H1 (cell line): ENCODE measurements around the gene RUFY2.

Experiments
- ASH2L ChIP-seq: fragments of 200-600, 300-600 bp; sonication (generic); IDR thresholded peaks from one replicate; pipeline ENCODE4 v1.7.1; 2017; ENCODE audit warnings: low read length
- BCL11A ChIP-seq, 2 experiments: IDR thresholded peaks; one replicate each; pipeline ENCODE4 v1.6.1; 2011; ENCODE audit warnings: low read depth in 2 of 2, low read length in 2 of 2, mild to moderate bottlenecking in 2 of 2
- CREB1 ChIP-seq: IDR thresholded peaks from 2 replicates; pipeline ENCODE4 v1.6.1; 2012; ENCODE audit warnings: inconsistent platforms
- GTF2F1 ChIP-seq: IDR thresholded peaks from 2 replicates; pipeline ENCODE4 v1.6.1; 2012; ENCODE audit warnings: low read depth, low read length, improper control_type of control experiment, borderline replicate concordance
- POLR2A ChIP-seq, 2 experiments: IDR thresholded peaks; 1 replicate in 1 of 2; 2 replicates in 1 of 2; pipeline ENCODE4 v1.6.1; 2011; ENCODE audit warnings: low read depth in 2 of 2, low read length in 2 of 2, mild to moderate bottlenecking in 2 of 2; ENCODE audit errors: control extremely low read depth in 1 of 2
- RFX5 ChIP-seq: IDR thresholded peaks from 2 replicates; pipeline ENCODE4 v1.6.1; 2011; ENCODE audit warnings: low read depth, low read length, improper control_type of control experiment, borderline replicate concordance
- RNF2 ChIP-seq: fragments of 200-900, 300-1000 bp; sonication (generic); IDR thresholded peaks from 2 replicates; pipeline ENCODE4 v1.7.1; 2016; ENCODE audit warnings: borderline replicate concordance, low read depth, mild to moderate bottlenecking, antibody characterized with exemption, low read length; ENCODE audit not compliant: poor library complexity, severe bottlenecking; ENCODE audit errors: missing control alignments
- SP2 ChIP-seq: IDR thresholded peaks from 2 replicates; pipeline ENCODE4 v1.6.1; 2012; ENCODE audit warnings: mild to moderate bottlenecking, low read length, inconsistent platforms
- TAF1 ChIP-seq: IDR thresholded peaks from 2 replicates; pipeline ENCODE4 v1.6.1; 2011; ENCODE audit warnings: mild to moderate bottlenecking, low read depth, low read length
- TF ChIP-seq, protein P1 (sequence below), 3 experiments: IDR thresholded peaks; 1 replicate in 2 of 3; 2 replicates in 1 of 3; pipeline versions ENCODE4 v1.5.1 to v1.6.1; 2011; ENCODE audit warnings: low read length in 3 of 3, mild to moderate bottlenecking in 3 of 3, inconsistent platforms in 2 of 3, low read depth in 1 of 3, moderate library complexity in 1 of 3; ENCODE audit not compliant: insufficient read depth in 1 of 3; ENCODE audit errors: control extremely low read depth in 1 of 3

DNA sequence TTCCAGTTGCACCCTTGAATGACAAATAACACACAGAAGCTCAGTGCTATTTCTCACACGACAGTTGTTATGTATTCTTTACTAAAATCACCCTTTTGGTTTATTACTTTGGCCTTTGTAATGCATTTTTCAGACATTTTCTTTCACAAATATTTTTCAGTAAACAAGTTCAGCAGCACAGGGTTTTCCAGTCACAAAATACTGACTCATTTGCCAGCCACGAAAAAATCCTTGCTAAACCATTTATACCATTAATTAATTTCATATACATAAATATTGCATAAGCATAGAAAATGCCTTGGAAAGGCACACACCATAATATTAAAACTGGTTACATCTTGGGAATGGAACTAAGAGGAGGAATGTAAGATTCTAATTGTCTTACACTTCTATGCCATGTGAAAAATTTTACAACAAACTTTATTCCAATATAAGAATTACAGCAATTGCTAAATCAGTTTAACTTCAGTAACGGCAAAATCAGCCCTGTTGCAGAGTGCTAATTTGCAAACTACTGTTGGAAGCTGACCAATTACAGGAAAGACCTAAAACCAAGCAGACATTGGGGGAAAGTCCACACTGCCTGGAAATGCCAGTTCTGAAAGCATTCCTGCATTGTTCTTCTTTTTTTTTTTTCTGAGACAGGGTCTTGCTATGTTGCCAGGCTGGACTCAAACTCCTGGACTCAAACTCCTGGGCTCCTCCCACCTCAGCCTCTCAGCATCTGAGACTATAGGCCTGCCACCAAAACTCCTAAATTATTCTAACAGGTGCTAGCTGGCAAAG lies 42.8 kb downstream of the RUFY2 start:
- TF ChIP-seq SP2 (no peak), POLR2A (IDR thresholded peaks at IDR 0.05; ENCODE audit: control extremely low read depth in 1 of 2, low read depth in 2 of 2, low read length in 2 of 2) (no peak), GTF2F1 (no peak), TAF1 (no peak), ASH2L (no peak), RNF2 (no peak), BCL11A (IDR thresholded peaks at IDR 0.05; ENCODE audit: low read depth in 2 of 2, low read length in 2 of 2) (no peak), CREB1 (no peak), RFX5 (no peak)
- TF ChIP-seq, protein P1, sequence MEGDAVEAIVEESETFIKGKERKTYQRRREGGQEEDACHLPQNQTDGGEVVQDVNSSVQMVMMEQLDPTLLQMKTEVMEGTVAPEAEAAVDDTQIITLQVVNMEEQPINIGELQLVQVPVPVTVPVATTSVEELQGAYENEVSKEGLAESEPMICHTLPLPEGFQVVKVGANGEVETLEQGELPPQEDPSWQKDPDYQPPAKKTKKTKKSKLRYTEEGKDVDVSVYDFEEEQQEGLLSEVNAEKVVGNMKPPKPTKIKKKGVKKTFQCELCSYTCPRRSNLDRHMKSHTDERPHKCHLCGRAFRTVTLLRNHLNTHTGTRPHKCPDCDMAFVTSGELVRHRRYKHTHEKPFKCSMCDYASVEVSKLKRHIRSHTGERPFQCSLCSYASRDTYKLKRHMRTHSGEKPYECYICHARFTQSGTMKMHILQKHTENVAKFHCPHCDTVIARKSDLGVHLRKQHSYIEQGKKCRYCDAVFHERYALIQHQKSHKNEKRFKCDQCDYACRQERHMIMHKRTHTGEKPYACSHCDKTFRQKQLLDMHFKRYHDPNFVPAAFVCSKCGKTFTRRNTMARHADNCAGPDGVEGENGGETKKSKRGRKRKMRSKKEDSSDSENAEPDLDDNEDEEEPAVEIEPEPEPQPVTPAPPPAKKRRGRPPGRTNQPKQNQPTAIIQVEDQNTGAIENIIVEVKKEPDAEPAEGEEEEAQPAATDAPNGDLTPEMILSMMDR (IDR thresholded peaks at IDR 0.05; ENCODE audit: control extremely low read depth in 1 of 3, insufficient read depth in 1 of 3, low read depth in 1 of 3, low read length in 3 of 3), result no peak
